Right lobe of liver (tissue), 4 donors: ENCODE data around the gene CNR2.

Experiments
- CTCF ChIP-seq, 4 donors: fragments of 200-600 bp in 3 of 4; fragments of 450-650 bp in 1 of 4; IDR thresholded peaks; one replicate each; pipeline versions ENCODE4 v1.5.1 to v1.8.0; 2016 to 2022; ENCODE audit warnings: antibody characterized with exemption in 4 of 4, mild to moderate bottlenecking in 2 of 4
- POLR2A ChIP-seq: fragments of 450-650 bp; IDR thresholded peaks from one replicate; pipeline ENCODE4 v1.6.1; 2017; ENCODE audit warnings: antibody characterized with exemption, mild to moderate bottlenecking
- donor health status: DM: no; HTN: no; CAD: no.
- donor health status: DM: no; HTN: no; CAD: no.
- donor health status: DM: no; HTN: yes; CAD: no.

- TF ChIP-seq CTCF (IDR thresholded peaks at IDR 0.05) (no peak), POLR2A (peak; percentile 94)
Observed at GRCh38 chr1:23959461-23960290, 46.5 kb upstream of the CNR2 start, which contains the start of gene PNRC2.
